SK-N-MC (cell line): Measurements from ENCODE around the gene TMEM144.

Experiments used
- DNase-seq: peaks from one replicate; pipeline ENCODE4 v3.0.0-alpha.2; 2011; ENCODE audit warnings: low read depth, low spot score
- H3K27ac ChIP-seq: fragments of 200-600 bp; sonication (generic); 2 replicates; pipeline ENCODE4 v1.5.1; 2016; ENCODE audit warnings: mixed run types
- H3K36me3 ChIP-seq: fragments of 200-600 bp; sonication (generic); 2 replicates; pipeline ENCODE4 v1.6.1; 2017; ENCODE audit warnings: antibody characterized with exemption, low read length, mixed read lengths; ENCODE audit not compliant: insufficient read depth
- H3K4me3 ChIP-seq: fragments of 200-600 bp; sonication (generic); 2 replicates; pipeline ENCODE4 v1.5.1; 2016
- H3K9ac ChIP-seq: fragments of 200-600 bp; sonication (generic); 2 replicates; pipeline ENCODE4 v1.8.0; 2017; ENCODE audit warnings: mixed run types, mixed read lengths; ENCODE audit not compliant: insufficient read length
- H3K9me3 ChIP-seq: fragments of 200-600 bp; sonication (generic); 2 replicates; pipeline ENCODE4 v1.6.1; 2017; ENCODE audit warnings: low read depth, mild to moderate bottlenecking, antibody characterized with exemption, low read length, moderate library complexity, mixed read lengths
- EZH2 ChIP-seq: fragments of 200-600 bp; sonication (generic); IDR thresholded peaks from one replicate; pipeline ENCODE4 v1.6.1; 2017; ENCODE audit warnings: antibody characterized with exemption
- FOXP2 ChIP-seq: optimal IDR thresholded peaks from 2 replicates; pipeline ENCODE3; 2011; ENCODE audit warnings: mild to moderate bottlenecking, moderate library complexity; ENCODE audit not compliant: insufficient read depth; ENCODE audit errors: extremely low read length, control extremely low read depth
- POLR2AphosphoS5 ChIP-seq: IDR thresholded peaks from 2 replicates; pipeline ENCODE4 v1.6.1; 2012; ENCODE audit warnings: mild to moderate bottlenecking, low read depth, low read length, borderline replicate concordance

TMEM144 gene

GRCh38 chr4:158295053-158295452, 84.8 kb downstream of the TMEM144 start:
- no peak for DNase-seq
- Histone ChIP-seq H3K36me3 (no peaks in the 10 kb centered on the region), H3K9ac (no peak overlapping the region), H3K9me3 (no peaks in the 10 kb centered on the region), H3K27ac (no peak overlapping the region), H3K4me3 (no peak overlapping the region)
- TF ChIP-seq EZH2 (no peak), FOXP2 (no peak), POLR2AphosphoS5 (no peak)

- no peak for TF ChIP-seq EZH2
- no peak for TF ChIP-seq POLR2AphosphoS5
- TF ChIP-seq FOXP2 = no peak
- H3K36me3 ChIP-seq = no peaks in the 10 kb centered on the region
- no peaks in the 10 kb centered on the region for H3K9me3 ChIP-seq
- no peak overlapping the region for H3K9ac ChIP-seq
- DNase-seq = no peak
- no peak overlapping the region for H3K27ac ChIP-seq
- no peak overlapping the region for H3K4me3 ChIP-seq
These were observed 87.6 kb downstream of the TMEM144 start for GRCh38 chr4:158297866-158298265.

DNA sequence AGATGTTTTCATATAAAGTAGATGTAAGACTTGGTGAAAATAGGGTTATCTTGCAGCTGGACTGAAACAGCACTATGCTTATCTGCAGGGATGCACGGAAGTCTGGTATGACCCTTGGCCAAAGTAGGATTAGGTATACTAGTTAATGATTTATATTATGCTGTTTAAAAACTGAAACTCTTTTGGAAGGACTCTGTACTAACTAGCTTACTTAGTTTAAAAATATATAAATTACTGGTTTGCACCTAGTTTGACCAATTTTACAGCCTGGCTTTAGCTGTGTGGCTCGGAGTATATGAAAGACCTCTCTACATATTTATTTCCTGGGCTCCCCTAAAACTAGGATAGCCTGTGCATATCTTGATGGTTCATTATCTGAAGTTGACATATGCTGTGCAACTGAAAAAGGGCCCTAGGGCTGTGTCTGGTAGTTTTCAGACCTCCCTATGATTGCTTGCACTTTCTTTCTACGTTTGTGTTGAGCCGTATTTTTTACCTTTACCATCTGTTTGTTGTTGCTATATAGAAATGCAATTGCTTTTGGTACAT, 89.2 kb downstream of the TMEM144 start:
- Histone ChIP-seq H3K9me3 (no peaks in the 10 kb centered on the region), H3K36me3 (no peaks in the 10 kb centered on the region), H3K27ac (no peak overlapping the region), H3K4me3 (no peak overlapping the region), H3K9ac (no peak overlapping the region)
- no peak for DNase-seq
- TF ChIP-seq EZH2 (no peak), POLR2AphosphoS5 (no peak), FOXP2 (no peak)

GRCh38 chr4:158300012-158300411, 89.7 kb downstream of the TMEM144 start:
- no peak for TF ChIP-seq POLR2AphosphoS5
- TF ChIP-seq EZH2 = no peak
- TF ChIP-seq FOXP2 = no peak
- Histone ChIP-seq H3K9ac (no peak overlapping the region), H3K9me3 (no peaks in the 10 kb centered on the region), H3K4me3 (no peak overlapping the region), H3K27ac (no peak overlapping the region), H3K36me3 (no peaks in the 10 kb centered on the region)
- DNase-seq = no peak

- no peak for TF ChIP-seq EZH2
- TF ChIP-seq FOXP2 = no peak
- no peak for TF ChIP-seq POLR2AphosphoS5
- no peak overlapping the region for H3K27ac ChIP-seq
- H3K9ac ChIP-seq = no peak overlapping the region
- no peaks in the 10 kb centered on the region for H3K36me3 ChIP-seq
- H3K9me3 ChIP-seq = no peaks in the 10 kb centered on the region
- no peak overlapping the region for H3K4me3 ChIP-seq
- no peak for DNase-seq
These were observed 92.0 kb downstream of the TMEM144 start for GRCh38 chr4:158302076-158302866.

DNA sequence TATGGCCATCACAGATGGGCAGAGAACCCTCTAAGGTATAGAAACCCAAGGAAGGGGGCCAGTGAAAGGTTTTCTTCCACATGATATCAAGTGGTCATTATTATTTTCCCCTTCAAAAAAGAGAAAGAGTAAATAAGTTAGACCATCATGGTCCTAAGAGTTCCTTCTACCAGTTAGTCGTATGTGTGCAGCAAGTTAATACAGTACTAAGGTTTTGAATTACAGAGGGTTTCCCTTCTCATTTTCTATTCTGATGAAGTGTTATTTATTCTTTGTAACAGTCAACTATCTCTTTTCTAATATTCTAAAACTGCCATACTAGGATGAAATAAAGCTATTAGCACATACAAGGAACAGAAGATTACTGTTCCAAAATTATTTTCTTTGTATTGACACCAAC, 94.4 kb downstream of the TMEM144 start:
- no peak overlapping the region for H3K27ac ChIP-seq
- H3K36me3 ChIP-seq = no peaks in the 10 kb centered on the region
- no peak for DNase-seq
- H3K9me3 ChIP-seq = no peaks in the 10 kb centered on the region
- no peak overlapping the region for H3K4me3 ChIP-seq
- TF ChIP-seq POLR2AphosphoS5 (no peak), EZH2 (no peak), FOXP2 (no peak)
- H3K9ac ChIP-seq = no peak overlapping the region
